Measurements from ENCODE around the gene CAMK4.

Gene CAMK4

DNA sequence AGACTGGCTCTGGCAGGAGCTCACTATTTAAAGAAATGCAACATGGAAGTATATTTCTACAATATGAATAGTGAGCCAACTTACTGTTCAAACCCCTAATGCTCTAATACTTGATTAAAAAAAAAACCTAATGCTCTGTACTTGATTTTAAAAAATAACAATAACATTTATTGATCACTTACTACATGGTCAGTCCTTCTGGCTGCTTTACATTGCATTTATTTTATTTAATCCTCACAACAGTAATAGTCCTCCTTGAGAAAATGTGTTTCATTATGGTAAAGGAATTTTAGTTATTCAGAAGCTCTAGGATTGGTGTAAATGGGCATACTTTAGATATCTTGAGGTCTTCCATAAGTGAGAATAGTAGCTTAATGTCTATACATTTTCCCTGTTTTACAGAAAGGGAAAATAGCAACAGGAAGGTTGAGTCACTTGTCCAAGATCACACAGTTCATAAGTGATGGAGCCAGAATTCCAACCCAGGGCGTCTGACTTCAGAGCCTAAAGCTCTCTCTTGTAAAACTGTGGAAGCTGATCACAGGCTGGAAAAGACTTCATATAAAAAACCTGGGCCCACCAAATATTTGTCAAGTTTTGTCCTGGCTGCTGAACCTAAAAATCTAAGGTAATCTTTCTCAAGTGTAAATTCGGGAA is 287.1 kb downstream of the CAMK4 start:
- peak; percentile 34 to 53 for DNase-seq (ENCODE audit: low read depth in 2 of 2)
- TF ChIP-seq, protein P1, sequence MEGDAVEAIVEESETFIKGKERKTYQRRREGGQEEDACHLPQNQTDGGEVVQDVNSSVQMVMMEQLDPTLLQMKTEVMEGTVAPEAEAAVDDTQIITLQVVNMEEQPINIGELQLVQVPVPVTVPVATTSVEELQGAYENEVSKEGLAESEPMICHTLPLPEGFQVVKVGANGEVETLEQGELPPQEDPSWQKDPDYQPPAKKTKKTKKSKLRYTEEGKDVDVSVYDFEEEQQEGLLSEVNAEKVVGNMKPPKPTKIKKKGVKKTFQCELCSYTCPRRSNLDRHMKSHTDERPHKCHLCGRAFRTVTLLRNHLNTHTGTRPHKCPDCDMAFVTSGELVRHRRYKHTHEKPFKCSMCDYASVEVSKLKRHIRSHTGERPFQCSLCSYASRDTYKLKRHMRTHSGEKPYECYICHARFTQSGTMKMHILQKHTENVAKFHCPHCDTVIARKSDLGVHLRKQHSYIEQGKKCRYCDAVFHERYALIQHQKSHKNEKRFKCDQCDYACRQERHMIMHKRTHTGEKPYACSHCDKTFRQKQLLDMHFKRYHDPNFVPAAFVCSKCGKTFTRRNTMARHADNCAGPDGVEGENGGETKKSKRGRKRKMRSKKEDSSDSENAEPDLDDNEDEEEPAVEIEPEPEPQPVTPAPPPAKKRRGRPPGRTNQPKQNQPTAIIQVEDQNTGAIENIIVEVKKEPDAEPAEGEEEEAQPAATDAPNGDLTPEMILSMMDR (IDR thresholded peaks at IDR 0.05; ENCODE audit: low read depth, low read length), result no peak
- peak overlapping the region; percentile 94 to 95 for H3K4me3 ChIP-seq (replicated peaks in 1 of 2; ENCODE audit: low read depth in 2 of 2, low read length in 2 of 2)

DNA sequence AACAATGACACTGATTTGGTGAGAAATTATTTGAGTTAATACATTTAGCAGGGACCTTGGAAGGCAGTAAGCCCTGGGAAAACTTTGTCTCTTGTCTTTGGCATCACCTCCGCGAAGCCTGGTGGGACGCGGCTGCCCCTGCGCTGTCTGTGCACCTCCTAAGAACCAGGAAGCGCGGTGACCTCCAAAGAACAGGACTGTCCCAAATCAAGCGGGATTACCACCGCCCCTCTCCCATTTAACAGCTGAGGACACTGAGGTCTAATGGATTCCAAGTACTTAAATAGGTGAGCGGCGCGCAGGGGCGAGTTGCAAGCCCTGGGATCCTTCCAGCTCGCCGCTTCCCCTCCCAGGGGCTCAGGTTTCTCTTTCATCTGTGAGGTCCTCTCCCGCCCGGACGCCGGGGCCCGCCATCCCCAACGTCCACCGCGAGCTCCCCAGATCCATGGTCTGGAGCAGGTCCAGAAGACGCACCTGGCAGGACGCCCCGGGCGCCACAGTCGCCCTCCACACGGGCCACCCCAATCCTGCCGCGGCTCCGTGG is 287.7 kb downstream of the CAMK4 start:
- peak overlapping the region; percentile 94 to 95 for H3K4me3 ChIP-seq (replicated peaks in 1 of 2; ENCODE audit: low read depth in 2 of 2, low read length in 2 of 2)
- DNase-seq (ENCODE audit: low read depth in 2 of 2), result peak; percentile 41 to 47
- TF ChIP-seq, protein P1 (IDR thresholded peaks at IDR 0.05; ENCODE audit: low read depth, low read length), result no peak

DNA sequence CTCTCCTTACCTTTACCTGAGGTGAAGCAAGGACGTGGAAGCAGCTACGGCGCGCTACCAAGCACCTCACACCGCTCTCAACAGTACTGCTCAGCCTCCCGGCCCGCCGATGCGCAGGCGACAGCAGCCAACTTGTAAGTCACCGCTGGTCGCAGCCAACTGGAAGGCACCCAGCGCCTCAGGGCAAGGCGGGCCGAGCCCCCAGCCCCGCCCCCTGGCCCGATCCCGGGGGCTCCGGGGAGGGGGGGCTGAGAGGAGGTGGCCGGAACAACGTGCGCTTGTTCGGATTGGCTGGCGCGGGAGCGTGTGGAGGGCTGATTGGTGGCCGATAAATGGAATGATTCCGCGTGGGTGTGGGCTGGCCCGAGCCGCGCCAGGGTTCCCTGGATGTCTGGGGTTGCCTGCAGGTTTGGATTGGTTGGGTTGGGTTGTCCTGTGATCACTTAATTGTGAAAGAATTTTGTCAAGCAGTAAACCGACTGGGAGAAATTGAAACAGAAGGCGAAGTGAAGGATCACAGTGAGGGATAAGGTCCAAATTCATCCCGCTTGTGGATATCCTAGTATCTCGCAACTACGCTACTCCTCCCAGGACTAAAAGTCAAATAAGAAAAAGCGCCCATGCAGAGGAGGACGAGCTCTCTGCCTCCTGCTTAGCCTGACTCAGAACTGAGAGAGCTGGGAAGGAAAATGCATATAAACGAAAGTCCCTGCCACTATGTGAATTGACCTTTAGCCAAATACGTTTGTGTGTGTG is 288.4 kb downstream of the CAMK4 start, which contains the start of gene STARD4:
STARD4 (minus strand) TSS at position 161 of the 756 bp plus-strand sequence. CDS start 5,102 bp downstream, outside the sequence.
- TF ChIP-seq, protein P1 (IDR thresholded peaks at IDR 0.05; ENCODE audit: low read depth, low read length), result no peak
- peak; percentile 97 to 98 for DNase-seq (ENCODE audit: low read depth in 2 of 2)
- peak within 1 kb of the TSS; percentile 94 to 95 for H3K4me3 ChIP-seq (replicated peaks in 1 of 2; ENCODE audit: low read depth in 2 of 2, low read length in 2 of 2)

DNA sequence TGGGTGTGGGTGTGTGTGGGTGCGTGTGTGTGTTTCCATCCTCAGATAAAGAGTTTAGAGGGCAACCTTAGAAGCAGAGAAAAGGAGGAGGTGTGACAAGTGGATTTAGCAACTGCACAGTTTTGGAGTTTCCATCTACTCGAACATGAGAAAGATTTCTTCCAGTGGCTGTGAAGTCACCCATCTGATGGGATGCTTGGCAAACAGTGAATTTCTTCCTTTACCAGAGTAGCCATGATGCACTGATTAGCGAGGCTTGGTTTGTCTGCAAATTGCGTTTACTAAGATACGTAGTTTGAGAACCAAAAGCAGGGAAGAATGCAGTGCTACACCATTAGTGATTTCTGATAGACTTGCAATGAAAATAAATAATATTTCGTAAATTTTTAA is 288.9 kb downstream of the CAMK4 start:
- H3K4me3 ChIP-seq (replicated peaks in 1 of 2; ENCODE audit: low read depth in 2 of 2, low read length in 2 of 2), result peak overlapping the region; percentile 94 to 95
- TF ChIP-seq, protein P1 (IDR thresholded peaks at IDR 0.05; ENCODE audit: low read depth, low read length), result no peak
- no peak for DNase-seq (ENCODE audit: low read depth in 2 of 2)

DNA sequence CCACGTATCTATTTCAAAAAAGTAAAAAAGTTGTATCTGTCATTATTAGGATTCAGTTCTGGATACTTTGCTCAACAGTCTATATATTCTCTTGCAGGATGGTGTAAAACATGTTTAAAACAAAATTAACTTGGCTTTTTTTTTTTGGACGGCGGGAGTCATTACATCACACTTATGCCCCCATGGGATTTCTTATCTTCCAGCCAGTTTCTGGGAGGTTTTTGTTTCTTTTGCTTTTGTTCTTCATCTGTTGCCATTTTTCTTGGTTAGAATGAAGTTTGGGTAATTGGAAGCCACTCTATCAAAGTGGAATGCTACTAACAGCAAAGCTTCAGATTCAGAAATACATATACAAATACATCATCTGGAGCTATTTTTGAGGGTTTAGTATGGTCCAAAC is 289.9 kb downstream of the CAMK4 start:
- no peak overlapping the region for H3K4me3 ChIP-seq (replicated peaks in 1 of 2; ENCODE audit: low read depth in 2 of 2, low read length in 2 of 2)
- TF ChIP-seq, protein P1 (IDR thresholded peaks at IDR 0.05; ENCODE audit: low read depth, low read length), result no peak
- DNase-seq (ENCODE audit: low read depth in 2 of 2), result peak; percentile 42 to 65

DNA sequence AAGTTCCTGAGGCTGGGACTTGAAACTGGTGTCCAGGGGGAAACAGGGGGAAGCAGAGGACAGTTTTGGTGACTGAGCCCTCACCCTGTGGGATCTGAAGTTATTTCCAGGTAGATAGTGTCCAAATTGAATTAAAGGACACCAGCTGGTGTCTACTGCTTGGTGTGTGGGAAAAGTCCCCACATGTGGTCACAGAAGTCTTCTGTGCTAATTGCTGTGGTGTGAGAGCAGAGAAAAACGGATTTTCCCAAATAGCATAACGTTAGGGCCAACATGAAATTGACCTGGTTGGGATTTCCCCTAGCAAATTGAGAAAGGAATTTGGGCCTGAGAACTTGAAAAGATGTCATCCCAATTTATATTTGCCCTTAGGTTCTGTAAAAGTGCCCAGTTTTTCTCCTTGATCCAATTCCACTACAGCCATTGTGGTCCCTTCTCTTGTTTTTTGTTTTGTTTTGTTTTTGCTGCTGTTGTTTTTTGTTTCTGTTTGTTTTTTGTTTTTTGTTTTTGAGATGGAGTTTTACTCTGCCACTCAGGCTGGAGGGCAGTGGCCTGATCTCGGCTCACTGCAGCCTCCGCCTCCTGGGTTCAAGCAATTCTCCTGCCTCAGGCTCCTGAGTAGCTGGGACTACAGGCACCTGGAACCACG is 293.8 kb downstream of the CAMK4 start:
- no peak for DNase-seq (ENCODE audit: low read depth in 2 of 2)
- H3K4me3 ChIP-seq (replicated peaks in 1 of 2; ENCODE audit: low read depth in 2 of 2, low read length in 2 of 2), result no peak overlapping the region
- TF ChIP-seq, protein P1 (IDR thresholded peaks at IDR 0.05; ENCODE audit: low read depth, low read length), result no peak
